ENCODE data around the gene FAM120A. TPM values are rescaled to one million over a fixed set of nuclear protein-coding genes. Genes with fewer than 3 reads are reported as not detected.

Gene FAM120A
- total and polyA plus RNA-seq, 2 of the 13 experiments (the other 11 are each of a cell fraction or from before 2014, with no cell fraction given) = 41.3 to 44.4 TPM

DNA sequence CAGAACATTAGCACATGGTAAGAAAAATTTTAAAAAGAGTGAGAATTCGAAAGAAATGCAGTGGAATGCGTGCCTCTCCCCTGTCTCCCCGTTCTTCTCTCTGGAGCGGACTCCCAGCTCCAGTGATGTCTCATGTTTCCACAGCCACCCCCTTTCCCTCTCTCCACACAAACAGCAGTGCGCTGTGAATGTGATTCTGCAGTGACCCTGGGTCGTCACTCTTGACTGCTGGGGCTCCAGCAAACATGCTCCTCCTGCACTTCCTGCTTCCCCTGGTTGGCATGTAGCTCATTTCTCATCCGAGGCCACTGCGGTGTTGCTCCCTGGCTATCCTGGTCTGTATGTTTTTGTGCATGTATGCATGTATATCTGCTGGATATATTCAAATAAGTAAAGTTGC, 138.2 kb downstream of the FAM120A start (continued):
- TF ChIP-seq TEAD2 (CRISPR knock-in tag; IDR thresholded peaks at IDR 0.05) (no peak), RBM39 (IDR thresholded peaks at IDR 0.05; ENCODE audit: low read depth, low read length, poor library complexity, severe bottlenecking) (no peak), ZNF704 (CRISPR knock-in tag; IDR thresholded peaks at IDR 0.05; ENCODE audit: borderline replicate concordance) (no peak), NR2F2 (IDR thresholded peaks at IDR 0.05; ENCODE audit: borderline replicate concordance, low read depth) (no peak), MYNN (CRISPR knock-in tag; IDR thresholded peaks at IDR 0.05; ENCODE audit: low read depth) (no peak), ZMYM3 (CRISPR knock-in tag; IDR thresholded peaks at IDR 0.05) (peak; percentile 34; the same call in 1 of the 2 replicates), ETV6 (CRISPR knock-in tag; conservative IDR thresholded peaks at IDR 0.05) (no peak), MXI1 (IDR thresholded peaks at IDR 0.05; ENCODE audit: borderline replicate concordance, low read depth, low read length) (peak; percentile 46; the same call in 1 of the 3 replicates), HMGA1 (CRISPR knock-in tag; conservative IDR thresholded peaks at IDR 0.05) (no peak), MED8 (CRISPR knock-in tag; IDR thresholded peaks at IDR 0.05; ENCODE audit: insufficient replicate concordance) (no peak), SMC3 (IDR thresholded peaks at IDR 0.05; ENCODE audit: low read length) (no peak), RCOR2 (CRISPR knock-in tag; IDR thresholded peaks at IDR 0.05) (peak; percentile 49; the same call in 1 of the 2 replicates), CCDC6 (CRISPR knock-in tag; IDR thresholded peaks at IDR 0.05) (no peak), EZH2 (conservative IDR thresholded peaks at IDR 0.05; ENCODE audit: low read depth, low read length) (no peak), NFATC3 (CRISPR knock-in tag; IDR thresholded peaks at IDR 0.05) (no peak), RAD21 (CRISPR knock-in tag; IDR thresholded peaks at IDR 0.05) (no peak), KMT2A (CRISPR knock-in tag; IDR thresholded peaks at IDR 0.05) (peak; percentile 82), SNAI1 (CRISPR knock-in tag; IDR thresholded peaks at IDR 0.05; ENCODE audit: borderline replicate concordance) (no peak), MXD4 (CRISPR knock-in tag; IDR thresholded peaks at IDR 0.05) (no peak), ZNF512B (CRISPR knock-in tag; IDR thresholded peaks at IDR 0.05; ENCODE audit: borderline replicate concordance) (no peak), ZNF232 (CRISPR knock-in tag; IDR thresholded peaks at IDR 0.05; ENCODE audit: borderline replicate concordance) (no peak), ZNF264 (CRISPR knock-in tag; IDR thresholded peaks at IDR 0.05) (no peak), ZNF839 (CRISPR knock-in tag; IDR thresholded peaks at IDR 0.05; ENCODE audit: borderline replicate concordance) (no peak)
- TF ChIP-seq, protein P1, sequence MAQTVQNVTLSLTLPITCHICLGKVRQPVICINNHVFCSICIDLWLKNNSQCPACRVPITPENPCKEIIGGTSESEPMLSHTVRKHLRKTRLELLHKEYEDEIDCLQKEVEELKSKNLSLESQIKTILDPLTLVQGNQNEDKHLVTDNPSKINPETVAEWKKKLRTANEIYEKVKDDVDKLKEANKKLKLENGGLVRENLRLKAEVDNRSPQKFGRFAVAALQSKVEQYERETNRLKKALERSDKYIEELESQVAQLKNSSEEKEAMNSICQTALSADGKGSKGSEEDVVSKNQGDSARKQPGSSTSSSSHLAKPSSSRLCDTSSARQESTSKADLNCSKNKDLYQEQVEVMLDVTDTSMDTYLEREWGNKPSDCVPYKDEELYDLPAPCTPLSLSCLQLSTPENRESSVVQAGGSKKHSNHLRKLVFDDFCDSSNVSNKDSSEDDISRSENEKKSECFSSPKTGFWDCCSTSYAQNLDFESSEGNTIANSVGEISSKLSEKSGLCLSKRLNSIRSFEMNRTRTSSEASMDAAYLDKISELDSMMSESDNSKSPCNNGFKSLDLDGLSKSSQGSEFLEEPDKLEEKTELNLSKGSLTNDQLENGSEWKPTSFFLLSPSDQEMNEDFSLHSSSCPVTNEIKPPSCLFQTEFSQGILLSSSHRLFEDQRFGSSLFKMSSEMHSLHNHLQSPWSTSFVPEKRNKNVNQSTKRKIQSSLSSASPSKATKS (CRISPR knock-in tag; IDR thresholded peaks at IDR 0.05) = no peak

All from HepG2 (cell line).